Measurements from ENCODE around the gene CDC37L1. TPM values are rescaled to one million over a fixed set of nuclear protein-coding genes. Genes with fewer than 3 reads are reported as not detected.
A peak's percentile ranks its signal among the peaks of the same experiment; 100 is the strongest.

CDC37L1 gene
- total RNA-seq, 2 experiments from 2014 or later, result 13.7 to 14.5 TPM

DNA sequence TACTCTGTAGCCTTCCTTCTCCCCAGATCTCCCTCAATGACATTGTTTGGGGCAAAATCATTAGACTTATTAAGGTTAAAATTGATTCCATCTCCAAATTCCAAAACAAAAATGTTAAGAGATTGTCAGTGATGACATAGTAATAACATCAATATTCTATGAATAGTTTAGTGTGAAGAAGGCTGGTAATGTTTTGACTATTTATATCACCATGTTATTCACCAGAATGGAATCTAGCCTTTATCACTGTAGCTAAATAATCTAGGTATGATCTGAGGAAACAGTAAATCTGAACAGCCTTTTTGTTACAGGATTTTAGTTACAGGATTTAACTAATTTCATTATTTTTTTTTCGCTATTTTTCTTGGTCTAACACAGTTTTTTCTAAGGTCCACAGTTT, 18.2 kb upstream of the CDC37L1 start:
- no peak for DNase-seq
- Mint-ChIP-seq H3K27me3 (ENCODE audit: low read depth) (no peaks in the 10 kb centered on the region), H3K4me3 (peak overlapping the region; percentile 87), H3K4me1 (ENCODE audit: low read depth) (peaks cover 41% of the 10 kb centered on the region), H3K27ac (no peak overlapping the region), H3K36me3 (ENCODE audit: low read depth) (peaks cover 3% of the 10 kb centered on the region), H3K9me3 (no peaks in the 10 kb centered on the region)
- CTCF ChIA-PET, result interaction anchor here (1.0 kb wide), 1 partner anchor 295 kb away, joined by 3 read pairs; no protein-coding TSS in a partner anchor
- intact Hi-C loops (cut with micrococcal nuclease), result loop anchor here (5.0 to 10.0 kb wide), 6 partner anchors 276 to 1754 kb away; partner anchors contain the start of genes PLGRKT and UHRF2

DNA sequence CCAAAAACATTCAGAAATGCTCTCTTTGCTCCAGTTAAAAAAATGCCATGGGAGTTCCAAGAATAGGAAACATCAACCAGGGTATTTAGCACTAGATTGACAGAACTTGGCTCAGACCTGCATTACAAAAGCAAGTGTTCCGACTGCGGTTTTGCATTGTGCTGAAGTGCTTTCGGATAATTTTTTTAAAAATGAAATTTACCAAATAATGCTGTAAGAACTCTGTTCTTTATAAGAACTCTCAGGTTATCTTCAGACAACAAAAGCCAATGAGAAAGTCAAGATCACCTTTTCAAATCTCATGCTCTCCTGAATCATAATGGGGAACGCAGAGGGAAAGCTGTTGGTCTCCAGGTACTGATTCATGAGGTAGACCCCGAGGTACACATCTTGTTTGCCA, 17.8 kb upstream of the CDC37L1 start:
- Mint-ChIP-seq H3K27ac (peak overlapping the region; percentile 77), H3K4me1 (ENCODE audit: low read depth) (peaks cover 46% of the 10 kb centered on the region), H3K36me3 (ENCODE audit: low read depth) (peaks cover 3% of the 10 kb centered on the region), H3K9me3 (no peaks in the 10 kb centered on the region), H3K27me3 (ENCODE audit: low read depth) (no peaks in the 10 kb centered on the region), H3K4me3 (peak overlapping the region; percentile 87)
- CTCF ChIA-PET, result interaction anchor here (0.9 to 1.4 kb wide), 3 partner anchors 41 to 296 kb away, joined by 3 read pairs; no protein-coding TSS in a partner anchor
- intact Hi-C loops (cut with micrococcal nuclease), result loop anchor here (1.0 to 10.0 kb wide), 8 partner anchors 18 to 1753 kb away; partner anchors contain the start of genes AK3, CDC37L1, PLGRKT and UHRF2
- no peak for DNase-seq

DNA sequence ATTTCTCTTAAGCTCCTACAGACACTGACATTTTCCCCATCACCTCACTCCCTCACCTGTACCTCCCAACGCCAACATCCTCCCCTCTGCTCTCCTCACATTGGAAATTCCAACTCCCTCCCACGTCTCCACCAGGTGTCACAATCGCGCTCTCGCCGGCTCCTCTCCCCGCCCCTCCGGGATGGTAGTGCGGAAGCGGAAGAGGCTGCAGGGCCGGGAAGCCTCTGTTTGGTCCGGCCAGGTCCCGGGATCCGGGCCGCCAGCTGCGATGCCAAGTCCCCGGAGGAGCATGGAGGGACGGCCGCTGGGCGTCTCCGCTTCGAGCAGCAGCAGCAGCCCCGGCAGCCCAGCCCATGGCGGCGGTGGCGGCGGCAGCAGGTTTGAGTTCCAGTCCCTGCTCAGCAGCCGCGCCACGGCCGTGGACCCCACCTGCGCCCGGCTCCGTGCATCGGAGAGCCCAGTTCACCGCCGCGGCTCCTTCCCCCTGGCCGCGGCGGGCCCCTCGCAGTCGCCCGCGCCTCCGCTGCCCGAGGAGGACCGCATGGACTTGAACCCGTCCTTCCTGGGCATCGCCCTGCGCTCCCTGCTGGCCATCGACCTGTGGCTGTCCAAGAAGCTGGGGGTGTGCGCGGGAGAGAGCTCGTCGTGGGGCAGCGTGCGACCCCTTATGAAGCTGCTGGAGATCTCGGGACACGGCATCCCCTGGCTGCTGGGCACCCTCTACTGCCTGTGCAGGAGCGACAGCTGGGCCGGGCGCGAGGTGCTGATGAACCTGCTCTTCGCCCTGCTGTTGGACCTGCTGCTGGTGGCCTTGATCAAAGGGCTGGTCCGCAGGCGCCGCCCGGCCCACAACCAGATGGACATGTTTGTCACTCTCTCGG, 17.0 kb upstream of the CDC37L1 start, which contains the start of gene PLPP6:
PLPP6 (plus strand) TSS at position 187 of the 881 bp plus-strand sequence; CDS start at position 269, 82 bp downstream.
- intact Hi-C loops (cut with micrococcal nuclease), result loop anchor here (1.0 to 10.0 kb wide), 8 partner anchors 17 to 1752 kb away; partner anchors contain the start of genes AK3, CDC37L1, PLGRKT and UHRF2
- H3K36me3 Mint-ChIP-seq (ENCODE audit: low read depth), result peaks cover 3% of the 10 kb centered on the region

DNA sequence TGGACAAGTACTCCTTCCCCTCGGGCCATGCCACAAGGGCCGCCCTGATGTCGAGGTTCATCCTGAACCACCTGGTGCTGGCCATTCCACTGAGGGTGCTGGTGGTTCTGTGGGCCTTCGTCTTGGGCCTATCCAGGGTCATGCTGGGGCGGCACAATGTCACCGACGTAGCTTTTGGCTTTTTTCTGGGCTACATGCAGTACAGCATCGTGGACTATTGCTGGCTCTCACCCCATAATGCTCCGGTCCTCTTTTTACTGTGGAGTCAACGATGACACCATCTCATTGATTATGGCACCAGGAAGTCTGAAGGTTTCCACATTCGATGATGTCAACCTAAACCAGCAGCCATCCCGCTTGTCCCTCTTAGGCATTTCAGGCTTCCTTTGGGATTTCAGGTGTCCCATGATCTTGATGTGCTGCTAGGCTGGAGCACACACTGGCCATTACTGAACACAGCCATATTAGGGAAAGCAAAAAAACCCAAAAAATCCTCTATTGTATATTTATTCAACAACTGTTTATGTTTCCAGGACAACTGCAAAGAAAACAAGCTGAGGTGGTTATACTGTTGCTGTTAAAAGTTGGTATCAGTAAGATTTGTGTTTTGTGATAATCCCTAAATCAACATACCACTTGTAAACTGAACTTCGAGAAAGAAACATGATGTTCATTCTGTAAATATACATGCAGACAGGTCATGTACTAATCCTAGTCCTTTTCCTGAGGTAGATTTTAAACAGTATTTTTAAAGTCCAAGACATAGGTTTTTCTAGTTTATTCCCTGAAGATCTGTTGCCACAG, 16.2 kb upstream of the CDC37L1 start:
- H3K4me3 Mint-ChIP-seq, result peak overlapping the region; percentile 87

More for the DNA sequence above, 17.0 kb upstream of the CDC37L1 start, which contains the start of gene PLPP6:
- Mint-ChIP-seq H3K9me3 (no peaks in the 10 kb centered on the region), H3K4me3 (peak within 1 kb of the TSS; percentile 87), H3K27ac (peak within 1 kb of the TSS; percentile 77), H3K27me3 (ENCODE audit: low read depth) (no peaks in the 10 kb centered on the region), H3K4me1 (ENCODE audit: low read depth) (peaks cover 52% of the 10 kb centered on the region)
- peak; percentile 91 for DNase-seq
- CTCF ChIA-PET, result interaction anchor here (0.9 to 1.4 kb wide), 4 partner anchors 12 to 296 kb away, joined by 3 to 4 read pairs (median 3); no protein-coding TSS in a partner anchor

DNA sequence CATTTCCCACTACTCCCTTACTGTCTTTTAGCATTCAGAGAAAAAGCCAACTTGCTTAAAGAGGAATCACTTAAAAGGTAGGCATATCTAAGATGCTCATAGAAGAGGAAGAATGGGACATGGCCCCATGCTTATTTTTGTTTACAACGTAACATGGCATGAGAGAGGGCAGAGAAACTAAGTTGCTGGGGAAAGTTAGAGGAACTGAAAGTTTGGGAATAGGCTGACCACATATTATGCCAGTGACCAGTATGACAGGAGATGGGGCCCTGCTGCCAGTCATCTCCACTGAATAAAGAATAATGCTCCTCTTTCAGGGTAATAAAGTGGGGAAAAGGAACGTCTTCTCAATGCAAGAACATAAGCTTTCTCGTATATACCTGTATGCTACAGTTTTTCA, 15.4 kb upstream of the CDC37L1 start:
- intact Hi-C loops (cut with micrococcal nuclease), result loop anchor here (5.0 to 10.0 kb wide), 6 partner anchors 273 to 1751 kb away; partner anchors contain the start of genes PLGRKT and UHRF2
- Mint-ChIP-seq H3K36me3 (ENCODE audit: low read depth) (peaks cover 3% of the 10 kb centered on the region), H3K27me3 (ENCODE audit: low read depth) (no peaks in the 10 kb centered on the region), H3K27ac (no peak overlapping the region), H3K9me3 (no peaks in the 10 kb centered on the region), H3K4me3 (peak overlapping the region; percentile 10), H3K4me1 (ENCODE audit: low read depth) (peaks cover 64% of the 10 kb centered on the region)
- no peak for DNase-seq
- CTCF ChIA-PET, result interaction anchor here (1.1 to 1.6 kb wide), 4 partner anchors 10 to 81 kb away, joined by 3 to 5 read pairs (median 4); partner anchors contain the start of gene AK3

More for the DNA sequence above, 16.2 kb upstream of the CDC37L1 start:
- no peaks in the 10 kb centered on the region for H3K9me3 Mint-ChIP-seq
- intact Hi-C loops (cut with micrococcal nuclease), result loop anchor here (1.0 to 10.0 kb wide), 8 partner anchors 16 to 1752 kb away; partner anchors contain the start of genes AK3, CDC37L1, PLGRKT and UHRF2
- H3K36me3 Mint-ChIP-seq (ENCODE audit: low read depth), result peaks cover 3% of the 10 kb centered on the region
- no peak for DNase-seq
- no peaks in the 10 kb centered on the region for H3K27me3 Mint-ChIP-seq (ENCODE audit: low read depth)
- CTCF ChIA-PET, result interaction anchor here (1.3 to 1.6 kb wide), 3 partner anchors 11 to 81 kb away, joined by 3 to 5 read pairs (median 4); partner anchors contain the start of gene AK3
- peaks cover 58% of the 10 kb centered on the region for H3K4me1 Mint-ChIP-seq (ENCODE audit: low read depth)
- peak overlapping the region; percentile 71 for H3K27ac Mint-ChIP-seq

DNA sequence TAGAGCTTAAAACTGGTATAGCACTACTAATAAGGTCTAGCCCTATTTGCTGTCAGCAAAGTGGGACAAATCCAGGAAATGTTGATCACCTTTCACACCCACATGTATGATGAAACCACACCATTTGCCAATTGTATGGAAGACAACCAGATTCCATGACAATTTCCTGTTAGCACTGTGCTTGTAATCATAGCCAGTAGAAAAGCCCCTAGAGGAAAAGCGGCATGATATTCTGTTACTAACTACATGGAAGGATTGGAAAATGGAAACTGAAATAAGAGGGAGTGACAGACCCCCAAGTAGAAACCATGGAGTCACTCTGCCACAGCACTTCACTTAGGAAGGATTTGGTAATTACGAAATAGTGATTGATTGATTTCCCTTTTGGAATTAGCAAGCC, 14.0 kb upstream of the CDC37L1 start:
- Mint-ChIP-seq H3K36me3 (ENCODE audit: low read depth) (peaks cover 3% of the 10 kb centered on the region), H3K4me1 (ENCODE audit: low read depth) (peaks cover 73% of the 10 kb centered on the region), H3K4me3 (peak overlapping the region; percentile 71), H3K27ac (no peak overlapping the region), H3K27me3 (ENCODE audit: low read depth) (no peaks in the 10 kb centered on the region), H3K9me3 (no peaks in the 10 kb centered on the region)
- no peak for DNase-seq
- CTCF ChIA-PET, result interaction anchor here (0.6 to 1.1 kb wide), 3 partner anchors 10 to 21 kb away, joined by 3 read pairs; no protein-coding TSS in a partner anchor
- intact Hi-C loops (cut with micrococcal nuclease), result loop anchor here (5.0 to 10.0 kb wide), 5 partner anchors 167 to 1749 kb away; partner anchors contain the start of gene UHRF2

DNA sequence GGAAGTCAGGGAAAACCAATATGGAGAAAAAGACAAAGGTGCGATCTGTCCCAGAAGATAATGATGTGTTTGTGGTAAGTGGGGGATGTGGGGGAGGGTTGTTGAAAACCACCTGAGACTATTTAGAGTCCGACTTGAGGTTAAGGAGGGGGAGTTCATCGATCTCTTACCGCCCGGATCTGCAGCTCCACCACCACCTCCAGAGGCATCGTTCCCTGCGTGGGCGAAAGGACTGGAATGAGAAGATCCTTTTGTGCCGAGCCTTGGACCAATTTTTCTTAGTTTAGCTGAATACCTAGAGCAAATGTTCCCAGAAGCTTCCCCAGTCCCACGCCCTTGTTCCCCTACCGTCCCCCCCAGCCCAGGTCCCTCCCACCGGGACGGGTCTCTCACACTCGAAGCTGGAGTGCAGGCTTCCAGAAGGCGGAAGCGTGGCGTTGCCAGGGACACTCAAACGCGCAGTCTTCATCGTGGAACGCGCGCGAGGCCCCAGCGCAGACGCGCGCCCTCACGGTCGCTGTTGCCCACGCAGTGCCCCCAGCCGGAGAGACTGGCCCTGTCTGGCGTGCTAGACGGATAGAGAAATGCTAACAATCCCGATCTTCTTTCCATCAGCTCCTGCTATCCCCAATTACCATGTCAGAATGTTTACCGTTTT, 13.2 kb upstream of the CDC37L1 start, which contains the start of gene SPATA6L:
SPATA6L (minus strand) TSS at position 439 of the 658 bp plus-strand sequence; CDS start at position 209, 230 bp downstream.
- CTCF ChIA-PET, result interaction anchor here (0.6 to 1.0 kb wide), 3 partner anchors 9 to 62 kb away, joined by 3 read pairs; no protein-coding TSS in a partner anchor

DNA sequence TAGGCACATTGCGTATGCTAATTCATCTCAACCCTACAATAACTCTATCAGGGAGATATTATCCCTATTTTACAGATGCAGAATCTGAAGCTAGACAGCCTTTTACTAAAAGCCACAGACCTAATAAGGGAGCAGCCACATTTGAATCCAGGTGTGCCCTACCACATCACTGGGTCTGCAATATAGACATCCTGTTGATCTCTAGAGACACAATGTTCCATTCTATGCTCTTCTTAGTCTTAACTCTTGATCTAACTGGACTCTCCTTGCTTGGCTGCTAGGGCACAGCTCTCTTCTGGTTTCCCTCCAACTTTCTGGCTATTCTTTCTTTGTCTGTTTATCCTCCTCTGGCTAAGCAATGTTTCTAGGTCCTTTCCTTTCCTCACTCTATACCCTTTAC, 11.7 kb upstream of the CDC37L1 start:
- no peak overlapping the region for H3K27ac Mint-ChIP-seq
- no peaks in the 10 kb centered on the region for H3K27me3 Mint-ChIP-seq (ENCODE audit: low read depth)
- CTCF ChIA-PET, result interaction anchor here (1.4 kb wide), 1 partner anchor 73 kb away, joined by 3 read pairs; the partner anchor contains the start of gene AK3
- peaks cover 3% of the 10 kb centered on the region for H3K36me3 Mint-ChIP-seq (ENCODE audit: low read depth)
- no peak for DNase-seq
- intact Hi-C loops (cut with micrococcal nuclease), result loop anchor here (1.0 to 10.0 kb wide), 8 partner anchors 79 to 1747 kb away; partner anchors contain the start of genes JAK2 and UHRF2
- peaks cover 76% of the 10 kb centered on the region for H3K4me1 Mint-ChIP-seq (ENCODE audit: low read depth)
- H3K9me3 Mint-ChIP-seq, result no peaks in the 10 kb centered on the region
- H3K4me3 Mint-ChIP-seq, result no peak overlapping the region

More for the DNA sequence above, 13.2 kb upstream of the CDC37L1 start, which contains the start of gene SPATA6L:
- Mint-ChIP-seq H3K36me3 (ENCODE audit: low read depth) (peaks cover 3% of the 10 kb centered on the region), H3K27me3 (ENCODE audit: low read depth) (no peaks in the 10 kb centered on the region), H3K9me3 (no peaks in the 10 kb centered on the region), H3K27ac (peak within 1 kb of the TSS; percentile 62), H3K4me1 (ENCODE audit: low read depth) (peaks cover 82% of the 10 kb centered on the region), H3K4me3 (peak within 1 kb of the TSS; percentile 71)
- peak; percentile 57 for DNase-seq
- intact Hi-C loops (cut with micrococcal nuclease), result loop anchor here (1.0 to 10.0 kb wide), 7 partner anchors 13 to 1749 kb away; partner anchors contain the start of genes CDC37L1 and UHRF2

DNA sequence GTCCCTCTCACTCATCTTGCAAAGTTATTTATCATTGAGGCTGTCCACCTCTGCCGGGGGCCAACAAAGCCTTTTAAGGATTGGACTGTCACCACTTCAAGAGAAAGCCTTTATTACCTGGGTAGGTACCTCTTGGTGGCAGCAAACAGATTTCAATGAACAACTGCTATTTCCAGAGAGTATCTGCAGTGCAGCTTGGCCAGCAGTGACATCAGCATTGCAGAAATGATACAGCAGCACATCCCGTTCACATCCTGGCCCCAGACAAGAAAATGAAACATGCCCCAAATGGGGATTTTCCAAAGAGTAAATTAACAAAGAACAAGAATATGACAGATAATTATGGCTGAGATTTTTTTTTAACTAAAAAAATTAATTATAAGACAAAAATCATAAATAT, 10.8 kb upstream of the CDC37L1 start:
- peak overlapping the region; percentile 42 for H3K27ac Mint-ChIP-seq
- CTCF ChIA-PET, result interaction anchor here (1.4 kb wide), 1 partner anchor 72 kb away, joined by 3 read pairs; the partner anchor contains the start of gene AK3
- H3K27me3 Mint-ChIP-seq (ENCODE audit: low read depth), result no peaks in the 10 kb centered on the region
- H3K9me3 Mint-ChIP-seq, result no peaks in the 10 kb centered on the region
- peak; percentile 65 for DNase-seq
- H3K4me3 Mint-ChIP-seq, result no peak overlapping the region
- intact Hi-C loops (cut with micrococcal nuclease), result loop anchor here (1.0 to 10.0 kb wide), 7 partner anchors 78 to 1746 kb away; partner anchors contain the start of genes JAK2 and UHRF2
- no peaks in the 10 kb centered on the region for H3K36me3 Mint-ChIP-seq (ENCODE audit: low read depth)
- H3K4me1 Mint-ChIP-seq (ENCODE audit: low read depth), result peaks cover 69% of the 10 kb centered on the region

DNA sequence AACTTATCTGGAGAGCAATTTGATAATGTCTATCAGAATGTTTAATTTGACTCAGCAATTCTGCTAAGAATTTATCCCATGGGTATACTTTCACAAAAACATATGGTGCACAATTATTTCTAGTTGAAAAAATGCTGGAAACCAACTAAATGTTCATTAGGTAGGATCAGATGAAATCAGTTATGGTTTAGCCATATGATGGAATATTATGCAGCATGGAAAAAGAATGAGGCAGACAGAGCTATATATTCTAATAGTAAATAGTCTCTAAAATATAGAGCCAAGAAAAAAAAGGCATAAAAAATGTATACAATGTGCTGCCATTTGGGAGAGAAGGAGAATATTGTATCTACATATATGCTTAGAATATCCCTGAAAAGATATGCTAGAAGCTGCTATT, 9.5 kb upstream of the CDC37L1 start:
- no peak for DNase-seq
- Mint-ChIP-seq H3K4me3 (no peak overlapping the region), H3K27ac (no peak overlapping the region), H3K4me1 (ENCODE audit: low read depth) (peaks cover 59% of the 10 kb centered on the region), H3K27me3 (ENCODE audit: low read depth) (no peaks in the 10 kb centered on the region), H3K36me3 (ENCODE audit: low read depth) (no peaks in the 10 kb centered on the region), H3K9me3 (no peaks in the 10 kb centered on the region)
- CTCF ChIA-PET, result no interaction called here
- intact Hi-C loops (cut with micrococcal nuclease), result loop anchor here (2.0 to 10.0 kb wide), 8 partner anchors 162 to 1745 kb away; partner anchors contain the start of genes JAK2 and UHRF2

Data from activated naive CD4-positive, alpha-beta T cell treated with anti-CD3 and anti-CD28 coated beads for 36 hours (primary cell).